Measurements from ENCODE around the gene NETO1.

The NETO1 gene

GRCh38 chr18:72721330-72721729, 146.5 kb downstream of the NETO1 start:
- DNase-seq: no peak

DNA sequence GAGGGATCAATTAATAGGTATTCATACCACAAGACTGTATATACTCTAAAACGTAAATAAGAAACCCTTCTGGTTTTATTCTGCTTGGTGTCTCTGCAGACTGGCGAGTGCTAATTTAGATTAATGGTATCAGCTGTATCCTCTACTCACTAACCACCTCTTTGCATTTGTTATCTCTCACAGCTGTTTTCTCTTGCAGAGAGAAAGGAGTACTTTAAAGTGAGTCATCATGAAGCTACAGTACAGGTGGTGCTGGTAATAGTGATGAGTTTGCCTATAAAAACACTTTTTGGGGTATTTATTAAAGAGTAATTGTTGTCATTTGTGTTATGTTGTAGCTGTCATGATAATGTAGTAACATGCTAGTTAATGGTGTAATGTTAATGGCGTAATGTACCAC, 147.7 kb downstream of the NETO1 start:
- no peak for DNase-seq

DNA sequence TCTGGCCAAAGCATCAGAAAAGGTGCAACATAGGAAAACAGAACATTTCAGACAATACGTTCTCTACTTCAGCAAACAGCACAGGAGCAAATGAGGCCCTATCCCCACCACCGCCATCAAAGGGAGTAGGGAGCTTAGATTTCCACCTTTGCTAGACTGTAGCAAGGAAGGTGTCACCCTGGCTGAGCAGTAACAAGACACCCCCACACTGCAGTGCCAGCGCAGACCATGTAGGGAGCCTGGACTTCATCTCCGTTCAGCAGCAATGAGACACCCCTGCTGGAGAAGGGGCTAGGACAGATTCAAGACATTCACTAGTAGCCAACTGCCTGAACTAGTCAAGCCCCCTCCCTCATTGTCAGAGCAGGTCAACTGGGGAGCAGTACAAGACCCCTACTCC, 163.6 kb downstream of the NETO1 start:
- no peak for DNase-seq

DNA sequence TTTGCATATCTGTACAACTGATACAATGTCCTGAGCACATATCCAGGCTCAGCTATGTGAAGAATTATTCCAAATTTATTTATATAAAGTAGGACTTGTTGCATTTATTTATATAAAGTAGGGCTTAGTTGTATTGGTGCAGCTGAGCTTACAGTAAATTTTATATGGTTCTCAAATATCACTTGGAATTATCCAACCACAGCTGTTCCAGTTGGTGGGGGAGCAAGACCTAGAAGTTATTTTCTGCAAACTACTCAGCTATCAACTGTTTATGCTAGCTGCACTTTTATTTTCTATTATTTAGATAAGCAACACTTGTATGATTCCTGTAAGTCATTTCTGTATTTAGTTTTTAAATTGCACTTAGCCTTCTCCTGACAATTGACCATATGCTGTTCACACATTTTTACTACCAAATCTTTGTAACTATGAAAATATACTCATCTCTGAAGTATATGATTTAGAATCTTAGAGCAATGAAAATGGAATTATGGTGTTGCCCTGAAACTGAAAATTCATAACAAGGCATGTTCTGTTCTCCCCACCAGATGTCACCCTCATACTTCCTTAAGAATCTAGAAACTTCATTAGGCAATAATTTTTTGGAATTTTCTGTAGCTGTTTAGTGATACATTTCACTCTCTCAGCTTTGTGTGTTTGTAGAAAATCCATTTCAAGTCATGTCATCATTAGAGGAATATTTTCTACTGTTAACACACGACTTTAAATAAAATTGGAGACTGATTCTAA, 166.7 kb downstream of the NETO1 start:
- no peak for DNase-seq

DNA sequence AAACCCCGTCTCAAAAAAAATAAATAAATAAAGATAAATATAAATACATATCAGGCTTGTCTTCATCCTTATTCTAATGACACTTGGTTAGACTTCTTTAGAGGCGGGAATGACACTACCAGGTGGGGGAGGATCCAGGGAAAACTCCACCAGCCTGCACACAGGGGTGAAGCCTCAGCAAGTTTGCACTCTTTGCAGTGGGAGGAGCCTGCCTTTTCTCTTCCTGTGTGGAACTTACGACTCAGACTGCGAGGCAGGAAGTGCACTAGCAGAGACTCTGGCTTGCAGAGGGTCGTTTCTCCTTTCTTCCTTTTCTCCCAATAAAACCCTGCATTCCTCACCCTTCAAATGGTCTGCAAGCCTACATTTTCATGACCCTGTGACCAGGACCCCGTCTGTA, 170.1 kb downstream of the NETO1 start:
- DNase-seq: no peak

- no peak for DNase-seq
These were observed 175.2 kb downstream of the NETO1 start for GRCh38 chr18:72692595-72692994.
